HG03095 (cell line): ENCODE data around the gene MYH10.

Source experiments
- ATAC-seq: cut with Tn5 transposase; IDR thresholded peaks from one replicate; pipeline ENCODE4 v1.9.1; 2021; ENCODE audit warnings: moderate library complexity; ENCODE audit not compliant: unreplicated experiment

Gene MYH10

GRCh38 chr17:8453326-8453725 is 177.2 kb downstream of the MYH10 start:
- no peak for ATAC-seq

GRCh38 chr17:8451933-8452614 is 178.5 kb downstream of the MYH10 start:
- no peak for ATAC-seq

- no peak for ATAC-seq
Measured at GRCh38 chr17:8448310-8448709, 182.2 kb downstream of the MYH10 start.

- no peak for ATAC-seq
Measured at GRCh38 chr17:8447799-8448198, 182.7 kb downstream of the MYH10 start.

GRCh38 chr17:8445536-8445935 is 185.0 kb downstream of the MYH10 start:
- ATAC-seq = no peak

GRCh38 chr17:8444494-8444893 is 186.0 kb downstream of the MYH10 start:
- no peak for ATAC-seq

GRCh38 chr17:8443756-8444155 is 186.8 kb downstream of the MYH10 start:
- no peak for ATAC-seq

- no peak for ATAC-seq
Measured at GRCh38 chr17:8442310-8442709, 188.2 kb downstream of the MYH10 start.

- no peak for ATAC-seq
Measured at GRCh38 chr17:8441690-8442089, 188.8 kb downstream of the MYH10 start.

- no peak for ATAC-seq
Measured at GRCh38 chr17:8439681-8440080, 190.8 kb downstream of the MYH10 start.

GRCh38 chr17:8438441-8438840 is 192.1 kb downstream of the MYH10 start:
- no peak for ATAC-seq

GRCh38 chr17:8436844-8437171 is 193.7 kb downstream of the MYH10 start:
- ATAC-seq = no peak

- peak; percentile 45 for ATAC-seq
Measured at GRCh38 chr17:8436169-8436843, 194.2 kb downstream of the MYH10 start.

GRCh38 chr17:8435245-8436168 is 195.0 kb downstream of the MYH10 start, which contains the start of gene NDEL1:
NDEL1 (plus strand) TSS chr17:8435884; CDS start chr17:8444272, 8,388 bp downstream.
- ATAC-seq = peak; percentile 92

- no peak for ATAC-seq
Measured at GRCh38 chr17:8430966-8431365, 199.6 kb downstream of the MYH10 start.

GRCh38 chr17:8426802-8427201 is 203.7 kb downstream of the MYH10 start:
- ATAC-seq = no peak

- no peak for ATAC-seq
Measured at GRCh38 chr17:8426094-8426720, 204.3 kb downstream of the MYH10 start.
